ENCODE results near the gene SERF2. TPM values are rescaled to one million over a fixed set of nuclear protein-coding genes. Genes with fewer than 3 reads are reported as not detected.

The SERF2 gene
- total and polyA plus RNA-seq, 2 of the 13 experiments (the other 11 are each of a cell fraction or from before 2014, with no cell fraction given) = 811 to 1,257 TPM

DNA sequence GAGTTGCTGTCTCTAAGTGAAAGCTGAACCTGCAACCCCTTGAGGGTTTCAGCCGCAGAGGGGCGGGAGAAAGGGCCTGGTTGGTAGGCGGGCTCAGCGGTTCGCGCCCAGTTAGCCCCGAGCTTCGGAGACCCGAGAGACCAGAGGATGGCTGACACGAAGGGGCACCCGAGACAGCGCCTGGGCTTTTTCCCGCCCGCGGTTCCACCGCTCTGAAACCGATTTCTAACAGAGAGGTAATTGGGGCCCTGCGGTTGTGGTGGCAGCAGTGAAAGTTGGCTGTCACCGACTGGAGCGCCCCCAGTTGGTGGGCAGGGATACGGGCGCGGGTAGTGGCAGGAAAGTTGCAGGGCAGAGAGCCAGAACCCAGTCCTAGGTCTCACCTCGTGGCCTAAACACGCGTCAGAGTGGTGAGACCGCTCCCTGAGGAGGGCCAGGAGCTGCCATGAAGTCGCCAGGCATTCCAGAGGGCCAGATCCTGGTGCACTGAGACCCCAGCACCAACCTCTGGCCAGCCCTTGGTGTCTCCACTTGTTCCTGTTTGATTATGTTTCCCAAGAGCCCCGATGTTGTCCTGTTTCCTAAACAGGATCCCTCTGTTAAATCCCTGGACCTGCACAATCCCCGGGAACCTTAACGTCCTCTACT, 14.7 kb upstream of the SERF2 start (continued):
- TF ChIP-seq ZBTB40 (IDR thresholded peaks at IDR 0.05) (no peak), ZBTB40 (CRISPR knock-in tag; IDR thresholded peaks at IDR 0.05) (peak; percentile 75; the same call in 1 of the 2 replicates), ZNF781 (CRISPR knock-in tag; IDR thresholded peaks at IDR 0.05; ENCODE audit: borderline replicate concordance, not compliant biosample characterization) (peak; percentile 79), TEAD3 (CRISPR knock-in tag; optimal IDR thresholded peaks at IDR 0.05; ENCODE audit: borderline replicate concordance) (peak; percentile 69), ZNF777 (CRISPR knock-in tag; IDR thresholded peaks at IDR 0.05) (peak; percentile 68; the same call in 1 of the 2 replicates), ZNF772 (CRISPR knock-in tag; IDR thresholded peaks at IDR 0.05) (peak; percentile 83), SRF (IDR thresholded peaks at IDR 0.05; ENCODE audit: low read depth, low read length) (no peak), ZNF547 (CRISPR knock-in tag; IDR thresholded peaks at IDR 0.05) (peak; percentile 80), ZNF431 (CRISPR knock-in tag; IDR thresholded peaks at IDR 0.05; ENCODE audit: borderline replicate concordance, low read depth) (0 out of 2 replicates have a peak, but pooled peaks have one; percentile 4), KLF6 (CRISPR knock-in tag; IDR thresholded peaks at IDR 0.05) (0 out of 2 replicates have a peak, but pooled peaks have one; percentile 41), AHR (CRISPR knock-in tag; IDR thresholded peaks at IDR 0.05) (0 out of 2 replicates have a peak, but pooled peaks have one; percentile 49), TAF15 (IDR thresholded peaks at IDR 0.05; ENCODE audit: low read depth, low read length, poor library complexity, severe bottlenecking) (no peak), ZNF121 (CRISPR knock-in tag; IDR thresholded peaks at IDR 0.05) (0 out of 2 replicates have a peak, but pooled peaks have one; percentile 9), ZMAT3 (CRISPR knock-in tag; conservative IDR thresholded peaks at IDR 0.05) (no peak), ASH2L (IDR thresholded peaks at IDR 0.05; ENCODE audit: insufficient read length, low read depth, low read length) (peak; percentile 64), ZNF644 (CRISPR knock-in tag; IDR thresholded peaks at IDR 0.05; ENCODE audit: low read depth) (no peak), ZNF691 (CRISPR knock-in tag; IDR thresholded peaks at IDR 0.05; ENCODE audit: borderline replicate concordance, low read depth) (peak; percentile 49; the same call in 1 of the 2 replicates), SRSF9 (IDR thresholded peaks at IDR 0.05; ENCODE audit: borderline replicate concordance, insufficient read depth, low read depth, low read length, poor library complexity, severe bottlenecking) (no peak)
- TF ChIP-seq, protein P1, sequence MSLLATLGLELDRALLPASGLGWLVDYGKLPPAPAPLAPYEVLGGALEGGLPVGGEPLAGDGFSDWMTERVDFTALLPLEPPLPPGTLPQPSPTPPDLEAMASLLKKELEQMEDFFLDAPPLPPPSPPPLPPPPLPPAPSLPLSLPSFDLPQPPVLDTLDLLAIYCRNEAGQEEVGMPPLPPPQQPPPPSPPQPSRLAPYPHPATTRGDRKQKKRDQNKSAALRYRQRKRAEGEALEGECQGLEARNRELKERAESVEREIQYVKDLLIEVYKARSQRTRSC (CRISPR knock-in tag; IDR thresholded peaks at IDR 0.05; ENCODE audit: low read depth) = no peak

All from HepG2 (cell line).